Central memory CD8-positive, alpha-beta T cell (primary cell): Measurements from ENCODE around the gene PEX14.

Experiments
- ATAC-seq: fragments of 150-1000 bp; cut with Tn5 transposase; replicated peaks from 2 replicates; pipeline ENCODE4 v1.10.0; 2022; ENCODE audit warnings: mild to moderate bottlenecking, moderate FRiP score, moderate number of reproducible peaks; ENCODE audit not compliant: poor library complexity, severe bottlenecking; ENCODE audit errors: extremely low read depth
- DNase-seq, 2 donors: peaks; one replicate each; pipeline ENCODE4 v3.0.0; 2021; ENCODE audit warnings: low spot score in 2 of 2
- H3K27ac Mint-ChIP-seq: one replicate; pipeline ENCODE4 v1.8.0; 2022; ENCODE audit warnings: low read depth, mild to moderate bottlenecking, moderate library complexity, mixed read lengths
- H3K27me3 Mint-ChIP-seq: one replicate; pipeline ENCODE4 v1.8.0; 2022; ENCODE audit warnings: mixed read lengths
- H3K36me3 Mint-ChIP-seq: one replicate; pipeline ENCODE4 v1.8.0; 2022; ENCODE audit warnings: mild to moderate bottlenecking, moderate library complexity, mixed read lengths; ENCODE audit not compliant: insufficient read depth
- H3K4me1 Mint-ChIP-seq: one replicate; pipeline ENCODE4 v1.8.0; 2022; ENCODE audit warnings: mixed read lengths
- H3K4me3 Mint-ChIP-seq: one replicate; pipeline ENCODE4 v1.8.0; 2022; ENCODE audit warnings: mild to moderate bottlenecking, moderate library complexity, mixed read lengths
- H3K9me3 Mint-ChIP-seq: one replicate; pipeline ENCODE4 v1.8.0; 2022; ENCODE audit warnings: mixed read lengths

PEX14 gene

GRCh38 chr1:10616696-10617095 lies 141.9 kb downstream of the PEX14 start:
- no peak for DNase-seq
- no peak for ATAC-seq
- no peak overlapping the region for H3K4me3 Mint-ChIP-seq
- no peaks in the 10 kb centered on the region for H3K4me1 Mint-ChIP-seq
- no peaks in the 10 kb centered on the region for H3K9me3 Mint-ChIP-seq
- H3K36me3 Mint-ChIP-seq = peaks cover 9% of the 10 kb centered on the region
- H3K27me3 Mint-ChIP-seq = no peaks in the 10 kb centered on the region
- H3K27ac Mint-ChIP-seq = no peak overlapping the region

DNA sequence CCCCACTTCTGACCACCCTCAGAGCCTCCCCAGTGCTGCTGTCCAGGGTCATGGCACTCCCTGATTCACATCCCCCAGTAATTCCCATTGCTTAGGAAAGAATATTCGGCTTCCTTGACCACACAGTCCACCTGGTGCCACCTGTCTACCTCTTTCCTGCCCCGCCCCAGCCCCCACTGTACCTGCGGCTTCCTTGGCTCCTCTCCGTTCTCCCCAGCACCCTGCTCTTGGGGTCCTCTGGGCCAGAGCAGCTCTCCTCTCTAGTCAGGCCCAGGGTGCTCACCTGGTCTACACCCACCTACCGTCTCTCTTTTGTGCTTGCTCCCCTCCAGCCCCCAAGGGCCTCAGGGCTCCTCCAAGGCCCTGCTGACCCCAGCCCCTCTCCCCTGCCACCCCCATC lies 142.6 kb downstream of the PEX14 start:
- no peak overlapping the region for H3K4me3 Mint-ChIP-seq
- no peak overlapping the region for H3K27ac Mint-ChIP-seq
- H3K27me3 Mint-ChIP-seq = no peaks in the 10 kb centered on the region
- peaks cover 9% of the 10 kb centered on the region for H3K36me3 Mint-ChIP-seq
- no peak for ATAC-seq
- DNase-seq = no peak
- no peaks in the 10 kb centered on the region for H3K9me3 Mint-ChIP-seq
- H3K4me1 Mint-ChIP-seq = no peaks in the 10 kb centered on the region

DNA sequence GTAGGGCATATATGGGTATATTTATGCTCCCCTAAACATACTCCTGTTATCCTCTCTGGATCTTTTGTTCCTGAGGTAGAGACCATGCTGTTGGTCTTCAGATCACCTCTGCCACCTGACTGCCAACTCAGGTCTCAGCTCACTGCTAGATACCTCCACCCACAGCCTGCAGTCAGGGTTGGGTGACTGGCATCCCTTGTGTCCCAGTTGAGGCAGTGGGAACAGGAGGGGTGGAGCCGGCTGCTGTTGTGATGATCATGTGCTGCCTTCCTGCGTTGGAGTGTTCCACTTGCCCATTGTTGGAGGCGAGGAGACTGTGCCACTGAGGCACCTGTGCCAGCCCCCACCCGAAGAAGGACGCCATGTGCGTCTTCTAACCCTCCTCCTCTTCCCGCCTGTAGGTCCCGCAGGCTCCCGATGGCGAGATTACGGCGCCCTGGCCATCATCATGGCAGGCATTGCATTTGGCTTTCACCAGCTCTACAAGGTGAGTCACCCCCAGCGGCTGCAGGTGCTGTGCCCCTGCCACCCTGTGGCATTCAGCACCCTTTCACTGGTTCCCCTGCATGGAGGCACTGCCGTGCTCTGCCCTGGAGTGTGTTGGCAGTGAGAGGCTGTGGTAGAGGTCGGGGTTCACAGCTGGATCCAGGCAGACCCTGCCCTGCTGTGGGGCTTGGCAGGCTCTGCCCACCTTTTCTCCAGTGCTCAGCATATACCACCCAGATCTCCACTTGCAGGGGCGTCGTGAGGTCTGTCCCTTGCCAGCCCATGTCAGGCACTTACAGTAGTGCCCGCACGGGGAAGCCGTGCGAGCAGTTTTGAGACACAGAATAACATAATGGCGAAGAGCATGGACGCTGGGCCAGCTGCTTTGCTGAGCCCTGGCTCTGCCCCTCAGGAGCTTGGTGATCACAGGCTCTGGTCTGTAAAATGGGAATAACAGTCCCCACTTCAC lies 143.5 kb downstream of the PEX14 start:
- Mint-ChIP-seq H3K27me3 (no peaks in the 10 kb centered on the region), H3K4me1 (no peaks in the 10 kb centered on the region), H3K36me3 (peaks cover 9% of the 10 kb centered on the region), H3K9me3 (no peaks in the 10 kb centered on the region), H3K4me3 (no peak overlapping the region), H3K27ac (no peak overlapping the region)
- DNase-seq (no peak), ATAC-seq (no peak)

DNA sequence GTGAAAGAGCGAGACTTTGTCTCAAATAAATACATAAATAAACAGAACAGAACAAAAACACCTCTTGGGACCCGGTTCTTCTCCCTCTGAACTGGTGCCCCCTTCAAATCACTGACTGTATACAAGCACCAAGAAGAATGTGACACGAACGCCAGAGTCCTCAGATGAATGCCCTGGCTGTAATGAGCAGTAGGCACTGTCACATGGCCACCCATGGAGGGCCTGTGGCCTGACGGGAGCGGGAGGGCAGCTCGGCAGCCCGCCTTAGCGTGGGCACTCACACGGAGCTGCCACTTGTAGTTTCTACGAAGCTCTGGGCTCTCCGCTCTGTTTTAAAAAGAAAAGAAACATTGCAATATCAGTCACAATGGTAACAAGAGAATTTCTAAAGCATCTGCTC lies 146.0 kb downstream of the PEX14 start:
- DNase-seq (no peak), ATAC-seq (no peak)
- Mint-ChIP-seq H3K36me3 (peaks cover 8% of the 10 kb centered on the region), H3K27me3 (no peaks in the 10 kb centered on the region), H3K4me3 (no peak overlapping the region), H3K9me3 (no peaks in the 10 kb centered on the region), H3K4me1 (no peaks in the 10 kb centered on the region), H3K27ac (no peak overlapping the region)

GRCh38 chr1:10621906-10622305 lies 147.2 kb downstream of the PEX14 start:
- H3K4me3 Mint-ChIP-seq = no peak overlapping the region
- no peak overlapping the region for H3K27ac Mint-ChIP-seq
- H3K4me1 Mint-ChIP-seq = no peaks in the 10 kb centered on the region
- no peaks in the 10 kb centered on the region for H3K9me3 Mint-ChIP-seq
- no peak for DNase-seq
- peaks cover 10% of the 10 kb centered on the region for H3K36me3 Mint-ChIP-seq
- ATAC-seq = no peak
- H3K27me3 Mint-ChIP-seq = no peaks in the 10 kb centered on the region

DNA sequence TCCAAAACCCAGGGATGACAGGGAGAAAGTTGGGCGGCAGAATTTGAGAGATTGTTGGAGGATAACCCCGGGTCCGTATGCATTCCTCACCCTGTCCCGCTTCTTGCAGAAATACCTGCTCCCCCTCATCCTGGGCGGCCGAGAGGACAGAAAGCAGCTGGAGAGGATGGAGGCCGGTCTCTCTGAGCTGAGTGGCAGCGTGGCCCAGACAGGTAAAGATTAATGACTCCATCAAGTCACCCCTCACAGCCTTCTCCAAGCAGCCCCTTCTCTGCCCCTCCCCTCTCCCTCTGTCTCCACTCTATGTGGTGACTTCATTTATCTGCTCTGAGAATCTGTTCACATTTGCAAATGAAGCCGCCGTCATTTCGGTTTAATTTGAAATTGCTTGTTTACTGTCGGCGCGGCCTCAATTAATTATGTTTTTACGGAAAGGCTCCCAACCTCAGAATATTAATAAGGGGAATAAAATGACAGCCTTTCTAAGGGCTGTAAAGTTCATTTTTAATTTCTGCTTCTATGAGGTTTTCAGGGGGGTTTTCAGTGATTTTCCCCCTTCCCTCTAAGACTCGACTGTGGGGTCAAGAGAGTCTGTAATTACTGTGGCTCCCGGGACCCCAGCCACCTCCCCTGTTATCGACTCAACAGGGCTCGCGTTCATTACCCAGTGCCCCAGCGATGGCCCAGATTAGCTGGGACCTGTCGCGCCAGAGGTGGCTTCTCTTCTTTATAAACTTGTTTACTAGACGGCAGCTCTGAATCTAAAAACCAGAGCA lies 148.3 kb downstream of the PEX14 start:
- no peak overlapping the region for H3K27ac Mint-ChIP-seq
- no peaks in the 10 kb centered on the region for H3K9me3 Mint-ChIP-seq
- no peaks in the 10 kb centered on the region for H3K4me1 Mint-ChIP-seq
- no peak for DNase-seq
- H3K36me3 Mint-ChIP-seq = peaks cover 9% of the 10 kb centered on the region
- H3K4me3 Mint-ChIP-seq = no peak overlapping the region
- H3K27me3 Mint-ChIP-seq = no peaks in the 10 kb centered on the region
- ATAC-seq = no peak

DNA sequence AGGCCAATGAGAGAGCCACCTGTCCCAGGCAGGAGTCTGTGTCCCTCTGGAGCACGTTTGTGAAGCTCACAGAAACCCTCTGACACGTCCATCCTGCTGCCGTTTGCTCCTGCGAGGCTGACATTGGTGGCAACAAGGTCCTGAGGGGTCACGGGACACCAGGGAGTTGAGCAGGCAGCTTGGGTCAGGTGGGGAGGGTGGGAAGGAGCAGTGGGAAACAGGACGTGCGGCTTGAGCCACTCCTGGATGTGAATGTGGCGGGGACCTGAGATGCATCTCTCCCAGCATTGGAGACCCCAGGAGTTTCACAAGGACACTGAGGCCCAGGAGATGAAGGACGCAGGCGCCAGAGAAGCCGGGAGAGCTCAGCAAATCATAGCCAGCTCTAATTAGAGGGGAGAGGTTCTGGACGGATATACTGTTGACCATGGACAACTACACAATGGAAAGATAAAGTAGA lies 149.0 kb downstream of the PEX14 start:
- DNase-seq (no peak), ATAC-seq (no peak)
- Mint-ChIP-seq H3K36me3 (peaks cover 9% of the 10 kb centered on the region), H3K27ac (no peak overlapping the region), H3K27me3 (no peaks in the 10 kb centered on the region), H3K9me3 (no peaks in the 10 kb centered on the region), H3K4me3 (no peak overlapping the region), H3K4me1 (no peaks in the 10 kb centered on the region)

DNA sequence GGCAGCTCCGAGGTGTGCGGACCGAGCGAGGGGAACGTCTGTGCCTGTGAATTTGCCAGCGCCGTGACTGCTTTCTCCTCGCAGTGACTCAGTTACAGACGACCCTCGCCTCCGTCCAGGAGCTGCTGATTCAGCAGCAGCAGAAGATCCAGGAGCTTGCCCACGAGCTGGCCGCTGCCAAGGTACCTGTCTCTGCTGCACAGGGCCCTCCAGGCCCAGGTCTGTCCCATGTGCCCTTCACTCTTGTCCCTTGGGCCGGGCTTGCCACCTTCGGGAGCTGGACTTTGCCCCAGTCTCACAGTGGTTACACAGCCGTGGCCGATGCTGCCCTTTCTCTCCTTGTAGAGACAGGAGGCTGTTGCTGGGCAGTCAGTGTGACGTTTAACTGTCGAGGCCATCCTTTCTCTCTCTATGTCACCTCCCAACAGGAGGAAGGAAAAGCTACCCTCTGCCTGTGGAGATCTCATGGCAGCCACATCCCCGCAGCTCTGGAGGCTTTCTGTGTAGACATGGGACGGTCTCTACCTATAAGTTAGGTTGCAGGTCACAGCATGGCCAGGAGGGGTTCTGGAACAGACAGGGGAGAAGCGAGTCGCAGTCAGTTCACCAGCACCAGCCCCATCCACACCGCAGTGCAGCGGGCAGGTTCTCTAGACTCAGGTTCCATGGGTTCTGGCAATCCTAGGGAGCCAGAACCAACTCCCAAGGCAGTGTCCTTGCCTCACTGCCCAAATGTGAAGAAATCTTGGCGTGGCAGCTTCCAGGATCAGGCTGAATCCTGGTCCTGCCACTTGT lies 149.7 kb downstream of the PEX14 start:
- Mint-ChIP-seq H3K4me3 (no peak overlapping the region), H3K27me3 (no peaks in the 10 kb centered on the region), H3K27ac (no peak overlapping the region), H3K4me1 (no peaks in the 10 kb centered on the region), H3K36me3 (peaks cover 9% of the 10 kb centered on the region), H3K9me3 (no peaks in the 10 kb centered on the region)
- DNase-seq (no peak), ATAC-seq (no peak)

- H3K4me1 Mint-ChIP-seq = no peaks in the 10 kb centered on the region
- no peaks in the 10 kb centered on the region for H3K27me3 Mint-ChIP-seq
- no peak overlapping the region for H3K4me3 Mint-ChIP-seq
- no peak for DNase-seq
- H3K27ac Mint-ChIP-seq = no peak overlapping the region
- ATAC-seq = no peak
- peaks cover 12% of the 10 kb centered on the region for H3K36me3 Mint-ChIP-seq
- H3K9me3 Mint-ChIP-seq = no peaks in the 10 kb centered on the region
Observed at GRCh38 chr1:10625076-10625475, 150.3 kb downstream of the PEX14 start.

GRCh38 chr1:10625554-10625953 lies 150.8 kb downstream of the PEX14 start:
- no peak overlapping the region for H3K27ac Mint-ChIP-seq
- ATAC-seq = no peak
- H3K4me1 Mint-ChIP-seq = no peaks in the 10 kb centered on the region
- peaks cover 9% of the 10 kb centered on the region for H3K36me3 Mint-ChIP-seq
- H3K4me3 Mint-ChIP-seq = no peak overlapping the region
- no peaks in the 10 kb centered on the region for H3K27me3 Mint-ChIP-seq
- no peak for DNase-seq
- H3K9me3 Mint-ChIP-seq = no peaks in the 10 kb centered on the region

- Mint-ChIP-seq H3K36me3 (peaks cover 9% of the 10 kb centered on the region), H3K4me3 (no peak overlapping the region), H3K4me1 (no peaks in the 10 kb centered on the region), H3K27me3 (no peaks in the 10 kb centered on the region), H3K27ac (no peak overlapping the region), H3K9me3 (no peaks in the 10 kb centered on the region)
- DNase-seq = no peak
- ATAC-seq = no peak
Observed at GRCh38 chr1:10626131-10626731, 151.5 kb downstream of the PEX14 start.

- no peaks in the 10 kb centered on the region for H3K9me3 Mint-ChIP-seq
- H3K27me3 Mint-ChIP-seq = no peaks in the 10 kb centered on the region
- H3K4me3 Mint-ChIP-seq = no peak overlapping the region
- H3K4me1 Mint-ChIP-seq = no peaks in the 10 kb centered on the region
- ATAC-seq = no peak
- no peak overlapping the region for H3K27ac Mint-ChIP-seq
- peaks cover 5% of the 10 kb centered on the region for H3K36me3 Mint-ChIP-seq
- DNase-seq = no peak
Observed at GRCh38 chr1:10626791-10627410, 152.2 kb downstream of the PEX14 start.
